H1 (cell line): ENCODE measurements around the gene TKTL2.

Source experiments
- ATF3 ChIP-seq: IDR thresholded peaks from 2 replicates; pipeline ENCODE4 v1.6.1; 2011; ENCODE audit warnings: low read depth, mild to moderate bottlenecking, low read length; ENCODE audit not compliant: insufficient read depth
- CTCF ChIP-seq, 3 experiments: IDR thresholded peaks; 1 replicate in 2 of 3; 2 replicates in 1 of 3; pipeline versions ENCODE4 v1.5.1 to v1.6.1; 2011; ENCODE audit warnings: low read length in 3 of 3, mild to moderate bottlenecking in 3 of 3, inconsistent platforms in 2 of 3, low read depth in 1 of 3, moderate library complexity in 1 of 3; ENCODE audit not compliant: insufficient read depth in 1 of 3; ENCODE audit errors: control extremely low read depth in 1 of 3
- EZH2 ChIP-seq: fragments of 200-600 bp; sonication (generic); IDR thresholded peaks from 2 replicates; pipeline ENCODE4 v1.7.1; 2012; ENCODE audit warnings: low read depth, mild to moderate bottlenecking, moderate library complexity, low read length, inconsistent platforms; ENCODE audit not compliant: severe bottlenecking
- KDM5A ChIP-seq: fragments of 200-600 bp; IDR thresholded peaks from 2 replicates; pipeline ENCODE4 v1.7.1; 2012; ENCODE audit warnings: mild to moderate bottlenecking, low read length, inconsistent platforms, mixed read lengths
- RFX5 ChIP-seq: IDR thresholded peaks from 2 replicates; pipeline ENCODE4 v1.6.1; 2011; ENCODE audit warnings: low read depth, low read length, improper control_type of control experiment, borderline replicate concordance
- TBP ChIP-seq: IDR thresholded peaks from 2 replicates; pipeline ENCODE4 v1.6.1; 2011; ENCODE audit warnings: low read depth, low read length, improper control_type of control experiment
- YY1 ChIP-seq: IDR thresholded peaks from 2 replicates; pipeline ENCODE4 v1.6.1; 2011; ENCODE audit warnings: low read depth, mild to moderate bottlenecking, low read length

DNA sequence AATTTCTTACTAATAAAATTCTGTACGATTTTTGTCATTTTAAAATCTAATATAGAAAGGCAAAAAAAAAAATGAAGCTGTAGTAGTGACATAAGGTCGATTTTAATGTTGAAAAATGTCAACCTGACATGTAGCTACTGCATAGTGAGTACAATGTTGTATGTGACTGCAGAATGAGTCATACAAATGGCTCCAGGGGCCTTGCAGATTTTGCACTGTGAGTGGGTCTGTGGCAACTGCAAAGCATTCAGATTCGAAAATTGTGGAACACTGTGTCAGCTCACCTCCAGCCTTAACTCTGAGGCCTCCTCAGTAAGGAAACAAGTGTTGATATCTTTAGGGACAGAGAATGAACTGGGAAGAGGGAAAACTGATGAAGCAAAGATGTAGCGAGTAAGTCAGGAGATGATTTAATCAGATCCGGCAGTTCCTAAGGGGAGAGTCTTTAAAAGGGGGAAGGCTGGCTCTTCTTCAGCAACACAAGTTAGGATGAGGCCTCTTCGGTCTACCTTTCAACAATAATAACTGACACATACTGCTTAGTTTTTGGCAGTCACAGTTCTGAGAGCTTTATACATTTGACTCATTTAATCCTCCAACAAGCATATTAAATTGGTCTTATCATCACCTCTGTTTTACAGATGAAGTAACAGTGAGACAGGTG lies 24.9 kb downstream of the TKTL2 start:
- TF ChIP-seq RFX5 (no peak), ATF3 (no peak), EZH2 (no peak), KDM5A (no peak), TBP (no peak), YY1 (no peak), CTCF (IDR thresholded peaks at IDR 0.05; ENCODE audit: control extremely low read depth in 1 of 3, insufficient read depth in 1 of 3, low read depth in 1 of 3, low read length in 3 of 3) (no peak)
